ENCODE results near the gene PTPN14. TPM values are rescaled to one million over a fixed set of nuclear protein-coding genes. Genes with fewer than 3 reads are reported as not detected.
A peak's percentile ranks its signal among the peaks of the same experiment; 100 is the strongest.

Gene PTPN14
- total RNA-seq, 6 donors from 2014 or later, result 15.4 to 42.9 (median 27.0) TPM

- no peak for ATAC-seq (ENCODE audit: low FRiP score in 2 of 2)
- no peak overlapping the region for H3K4me3 ChIP-seq
- 85 to 86% methylated on average over 4 of the region's 4 CpGs for WGBS, 2 donors
- peak overlapping the region; percentile 20 to 73 (median 48) for H3K27ac ChIP-seq
- DNase-seq, result no peak
- TF ChIP-seq POLR2AphosphoS5 (IDR thresholded peaks at IDR 0.05), result no peak
- no peak for TF ChIP-seq CTCF (IDR thresholded peaks at IDR 0.05)
- TF ChIP-seq EP300 (IDR thresholded peaks at IDR 0.05), result no peak
- TF ChIP-seq POLR2A (IDR thresholded peaks at IDR 0.05), result no peak
- no peaks in the 10 kb centered on the region for H3K9me3 ChIP-seq
- H3K27me3 ChIP-seq, result no peaks in the 10 kb centered on the region
- no peaks in the 10 kb centered on the region for H3K36me3 ChIP-seq
- H3K4me1 ChIP-seq, result peaks cover 0 to 16% (median 6%) of the 10 kb centered on the region in 4 donors
Measured at GRCh38 chr1:214440219-214440965, 111.0 kb downstream of the PTPN14 start.

- H3K9me3 ChIP-seq, result no peaks in the 10 kb centered on the region
- peak in 1 of 2 donors; percentile 56 for TF ChIP-seq POLR2AphosphoS5 (IDR thresholded peaks at IDR 0.05)
- TF ChIP-seq CTCF (IDR thresholded peaks at IDR 0.05), result no peak
- no peak for TF ChIP-seq POLR2A (IDR thresholded peaks at IDR 0.05)
- H3K4me3 ChIP-seq, result peak overlapping the region in 3 of 4 donors; percentile 5 to 25 (median 21)
- peak overlapping the region; percentile 20 to 73 (median 48) for H3K27ac ChIP-seq
- no peaks in the 10 kb centered on the region for H3K27me3 ChIP-seq
- 11 to 33% methylated on average over 12 of the region's 12 CpGs for WGBS, 2 donors
- H3K4me1 ChIP-seq, result peaks cover 0 to 16% (median 6%) of the 10 kb centered on the region in 4 donors
- no peaks in the 10 kb centered on the region for H3K36me3 ChIP-seq
- peak in 1 of 2 donors; percentile 57 for DNase-seq
- ATAC-seq (ENCODE audit: low FRiP score in 2 of 2), result peak; percentile 62 to 84
Measured at GRCh38 chr1:214439352-214440119, 111.9 kb downstream of the PTPN14 start.

- Histone ChIP-seq H3K4me1 (peaks cover 0 to 16% (median 6%) of the 10 kb centered on the region in 4 donors), H3K36me3 (no peaks in the 10 kb centered on the region), H3K27ac (peak overlapping the region in 1 of 4 donors; percentile 73), H3K9me3 (no peaks in the 10 kb centered on the region), H3K27me3 (no peaks in the 10 kb centered on the region), H3K4me3 (no peak overlapping the region)
- DNase-seq (no peak), ATAC-seq (ENCODE audit: low FRiP score in 2 of 2) (no peak)
- no peak for TF ChIP-seq POLR2A (IDR thresholded peaks at IDR 0.05)
- 75 to 96% methylated on average over 2 of the region's 2 CpGs for WGBS, 2 donors
Measured at GRCh38 chr1:214438530-214438929, 112.9 kb downstream of the PTPN14 start.

- WGBS, 2 donors, result 88 to 91% methylated on average over 6 of the region's 6 CpGs
- ATAC-seq (ENCODE audit: low FRiP score in 2 of 2) (peak in 1 of 2 donors; percentile 26), DNase-seq (no peak)
- no peak overlapping the region for H3K4me3 ChIP-seq
- H3K27me3 ChIP-seq, result no peaks in the 10 kb centered on the region
- H3K9me3 ChIP-seq, result no peaks in the 10 kb centered on the region
- no peak overlapping the region for H3K27ac ChIP-seq
- peaks cover 0 to 16% (median 6%) of the 10 kb centered on the region in 4 donors for H3K4me1 ChIP-seq
- H3K36me3 ChIP-seq, result no peaks in the 10 kb centered on the region
- TF ChIP-seq CTCF (IDR thresholded peaks at IDR 0.05), result no peak
- TF ChIP-seq POLR2AphosphoS5 (IDR thresholded peaks at IDR 0.05), result no peak
- no peak for TF ChIP-seq POLR2A (IDR thresholded peaks at IDR 0.05)
- no peak for TF ChIP-seq EP300 (IDR thresholded peaks at IDR 0.05)
Measured at GRCh38 chr1:214438075-214438474, 113.3 kb downstream of the PTPN14 start.

- DNase-seq (no peak), ATAC-seq (ENCODE audit: low FRiP score in 2 of 2) (no peak)
- TF ChIP-seq POLR2A (IDR thresholded peaks at IDR 0.05) (no peak), EP300 (IDR thresholded peaks at IDR 0.05) (no peak), CTCF (IDR thresholded peaks at IDR 0.05) (no peak), POLR2AphosphoS5 (IDR thresholded peaks at IDR 0.05) (no peak)
- Histone ChIP-seq H3K36me3 (no peaks in the 10 kb centered on the region), H3K27ac (no peak overlapping the region), H3K4me1 (peaks cover 0 to 16% (median 6%) of the 10 kb centered on the region in 4 donors), H3K4me3 (no peak overlapping the region), H3K27me3 (no peaks in the 10 kb centered on the region), H3K9me3 (no peaks in the 10 kb centered on the region)
- 94 to 98% methylated on average over 4 of the region's 4 CpGs for WGBS, 2 donors
Measured at GRCh38 chr1:214435867-214436266, 115.5 kb downstream of the PTPN14 start.

All from upper lobe of left lung (tissue), 6 donors.